Muscle of leg (tissue), 11 donors: Measurements from ENCODE around the gene MYH11. TPM values are rescaled to one million over a fixed set of nuclear protein-coding genes. Genes with fewer than 3 reads are reported as not detected.
"Not testable (repeated sequence)": the region's sequence is repeated elsewhere in the genome, so short reads cannot be mapped to it uniquely, and the experiment has no call there.

ENCODE experiments used
- DNase-seq: peaks from one replicate; pipeline ENCODE4 v3.0.0; 2013
- H3K27ac ChIP-seq: one replicate; pipeline ENCODE4 v1.5.1; 2013; ENCODE audit warnings: mild to moderate bottlenecking, low read length, control low read depth
- H3K27me3 ChIP-seq: one replicate; pipeline ENCODE4 v1.6.1; 2013; ENCODE audit warnings: low read length; ENCODE audit not compliant: control insufficient read depth, insufficient read depth
- H3K36me3 ChIP-seq: one replicate; pipeline ENCODE4 v1.6.1; 2013; ENCODE audit warnings: low read length; ENCODE audit not compliant: control insufficient read depth, insufficient read depth
- H3K4me1 ChIP-seq: one replicate; pipeline ENCODE4 v1.6.1; 2013; ENCODE audit warnings: low read length; ENCODE audit not compliant: control insufficient read depth, insufficient read depth
- H3K4me3 ChIP-seq: one replicate; pipeline ENCODE4 v1.5.1; 2013; ENCODE audit warnings: low read length, control low read depth
- H3K9me3 ChIP-seq: replicated peaks from 2 replicates; pipeline ENCODE4 v1.6.1; 2013; ENCODE audit warnings: low read depth, low read length; ENCODE audit not compliant: control insufficient read depth
- WGBS: methylation state at CpG from one replicate; pipeline ENCODE4 v1.1.5; 2013; ENCODE audit warnings: missing lambda C conversion rate; ENCODE audit not compliant: insufficient coverage; 5-methylcytosine and 5-hydroxymethylcytosine counted together
- polyA plus RNA-seq, 8 donors: library from polyadenylated mRNA; unstranded; fragments of 120-200 nt; gene quantifications; one replicate each; pipeline versions ENCODE4 v1.2.1 to v1.2.3, GENCODE V29; 2013; ENCODE audit warnings: inconsistent platforms in 1 of 8, low replicate concordance in 1 of 8; ENCODE audit not compliant: insufficient read length in 8 of 8, insufficient read depth in 1 of 8
- total RNA-seq: library from RNA; stranded (reverse); fragments of 120-200 nt; gene quantifications from one replicate; pipeline ENCODE4 v1.2.4, GENCODE V29; 2013

MYH11 gene
- total and polyA plus RNA-seq, 9 donors = 9.4 to 38.0 (median 20.7) TPM

GRCh38 chr16:15735610-15736009 is 121.2 kb downstream of the MYH11 start:
- Histone ChIP-seq H3K4me3 (no peak overlapping the region), H3K27ac (no peak overlapping the region), H3K36me3 (no peaks in the 10 kb centered on the region), H3K27me3 (peaks cover 2% of the 10 kb centered on the region), H3K9me3 (peaks cover 1% of the 10 kb centered on the region), H3K4me1 (no peaks in the 10 kb centered on the region)
- DNase-seq = no peak
- WGBS = 83% methylated on average over 3 of the region's 3 CpGs

GRCh38 chr16:15732416-15732815 is 124.4 kb downstream of the MYH11 start:
- no peaks in the 10 kb centered on the region for H3K4me1 ChIP-seq
- H3K36me3 ChIP-seq = peaks cover 3% of the 10 kb centered on the region
- H3K27ac ChIP-seq = no peak overlapping the region
- peaks cover 2% of the 10 kb centered on the region for H3K27me3 ChIP-seq
- no peaks in the 10 kb centered on the region for H3K9me3 ChIP-seq
- H3K4me3 ChIP-seq = no peak overlapping the region
- WGBS = 93% methylated on average over 3 of the region's 6 CpGs
- DNase-seq = no peak

- H3K36me3 ChIP-seq = peaks cover 21% of the 10 kb centered on the region
- no peaks in the 10 kb centered on the region for H3K27me3 ChIP-seq
- DNase-seq = no peak
- H3K27ac ChIP-seq = no peak overlapping the region
- 91% methylated on average over 7 of the region's 7 CpGs for WGBS
- H3K4me3 ChIP-seq = no peak overlapping the region
- H3K4me1 ChIP-seq = no peaks in the 10 kb centered on the region
- H3K9me3 ChIP-seq = no peaks in the 10 kb centered on the region
Observed at GRCh38 chr16:15729152-15729551, 127.7 kb downstream of the MYH11 start.

- H3K9me3 ChIP-seq, H3K27ac ChIP-seq, H3K27me3 ChIP-seq, H3K4me3 ChIP-seq, H3K4me1 ChIP-seq, DNase-seq: not testable (repeated sequence)
- peaks cover 26% of the 10 kb centered on the region for H3K36me3 ChIP-seq
- WGBS = 85% methylated on average over 3 of the region's 5 CpGs
Observed at GRCh38 chr16:15727697-15728096, 129.1 kb downstream of the MYH11 start.

GRCh38 chr16:15726715-15727114 is 130.1 kb downstream of the MYH11 start:
- peaks cover 32% of the 10 kb centered on the region for H3K36me3 ChIP-seq
- 76% methylated on average over 9 of the region's 18 CpGs for whole genome bisulfite sequencing
- no peak overlapping the region for H3K4me3 ChIP-seq
- no peak for DNase-seq
- no peaks in the 10 kb centered on the region for H3K9me3 ChIP-seq
- H3K27me3 ChIP-seq = no peaks in the 10 kb centered on the region
- no peaks in the 10 kb centered on the region for H3K4me1 ChIP-seq
- H3K27ac ChIP-seq = no peak overlapping the region

- H3K27ac ChIP-seq = no peak overlapping the region
- 100% methylated on average over 4 of the region's 5 CpGs for WGBS
- peaks cover 34% of the 10 kb centered on the region for H3K36me3 ChIP-seq
- H3K9me3 ChIP-seq = no peaks in the 10 kb centered on the region
- DNase-seq = no peak
- H3K4me1 ChIP-seq = no peaks in the 10 kb centered on the region
- H3K4me3 ChIP-seq = no peak overlapping the region
- H3K27me3 ChIP-seq = no peaks in the 10 kb centered on the region
Observed at GRCh38 chr16:15725641-15726240, 131.1 kb downstream of the MYH11 start.

GRCh38 chr16:15723808-15724207 is 133.0 kb downstream of the MYH11 start:
- Histone ChIP-seq H3K27me3 (no peaks in the 10 kb centered on the region), H3K9me3 (no peaks in the 10 kb centered on the region), H3K4me3 (no peak overlapping the region), H3K4me1 (no peaks in the 10 kb centered on the region), H3K36me3 (peaks cover 33% of the 10 kb centered on the region), H3K27ac (no peak overlapping the region)
- DNase-seq = no peak
- WGBS = 88% methylated on average over 5 of the region's 7 CpGs

- peaks cover 36% of the 10 kb centered on the region for H3K36me3 ChIP-seq
- H3K9me3 ChIP-seq = no peaks in the 10 kb centered on the region
- no peaks in the 10 kb centered on the region for H3K27me3 ChIP-seq
- no peak overlapping the region for H3K4me3 ChIP-seq
- no peaks in the 10 kb centered on the region for H3K4me1 ChIP-seq
- DNase-seq = no peak
- H3K27ac ChIP-seq = no peak overlapping the region
- 95% methylated on average over 13 of the region's 14 CpGs for WGBS
Observed at GRCh38 chr16:15721018-15721417, 135.8 kb downstream of the MYH11 start.

GRCh38 chr16:15716694-15717447 is 140.0 kb downstream of the MYH11 start:
- 85% methylated on average over 16 of the region's 23 CpGs for WGBS
- no peak overlapping the region for H3K27ac ChIP-seq
- no peak for DNase-seq

GRCh38 chr16:15715221-15715620 is 141.6 kb downstream of the MYH11 start:
- H3K27ac ChIP-seq = no peak overlapping the region
- no peak for DNase-seq
- no peaks in the 10 kb centered on the region for H3K27me3 ChIP-seq
- no peak overlapping the region for H3K4me3 ChIP-seq
- 98% methylated on average over 4 of the region's 5 CpGs for WGBS
- peaks cover 9% of the 10 kb centered on the region for H3K36me3 ChIP-seq
- H3K4me1 ChIP-seq = no peaks in the 10 kb centered on the region
- H3K9me3 ChIP-seq = no peaks in the 10 kb centered on the region

More at GRCh38 chr16:15716694-15717447, 140.0 kb downstream of the MYH11 start:
- Histone ChIP-seq H3K27me3 (no peaks in the 10 kb centered on the region), H3K4me1 (no peaks in the 10 kb centered on the region), H3K4me3 (no peak overlapping the region), H3K36me3 (peaks cover 11% of the 10 kb centered on the region), H3K9me3 (no peaks in the 10 kb centered on the region)
